Retinal pigment epithelial cell (primary cell): Measurements from ENCODE around the gene FAIM2.

Source experiments
- DNase-seq: peaks from one replicate; pipeline ENCODE4 v3.0.0-alpha.2; 2010; ENCODE audit warnings: low read depth
- H3K4me3 ChIP-seq: 2 replicates; pipeline ENCODE4 v1.5.1; 2011; ENCODE audit warnings: mild to moderate bottlenecking, low read length, control low read depth, moderate library complexity
- TF ChIP-seq, protein P1 (sequence below): conservative IDR thresholded peaks from 2 replicates; pipeline ENCODE4 v1.5.1; 2011; ENCODE audit warnings: low read depth, low read length, control low read depth, inconsistent platforms

The FAIM2 gene

DNA sequence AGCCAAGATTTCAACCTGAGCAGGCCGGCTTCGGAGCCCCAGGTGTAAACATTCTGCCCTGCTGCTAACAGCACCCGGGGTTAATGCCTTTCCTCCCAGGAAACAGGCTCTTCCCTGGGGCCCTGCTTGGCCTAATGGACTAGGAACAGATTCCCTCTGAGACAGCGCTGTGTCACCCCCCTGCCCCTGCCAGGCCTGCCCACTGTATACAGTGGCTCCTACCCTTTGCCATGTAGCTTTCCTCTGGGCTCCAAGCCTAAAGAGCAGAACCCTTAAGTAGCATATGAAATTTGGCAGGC lies 32.5 kb downstream of the FAIM2 start:
- DNase-seq = no peak
- no peak overlapping the region for H3K4me3 ChIP-seq
- TF ChIP-seq, protein P1, sequence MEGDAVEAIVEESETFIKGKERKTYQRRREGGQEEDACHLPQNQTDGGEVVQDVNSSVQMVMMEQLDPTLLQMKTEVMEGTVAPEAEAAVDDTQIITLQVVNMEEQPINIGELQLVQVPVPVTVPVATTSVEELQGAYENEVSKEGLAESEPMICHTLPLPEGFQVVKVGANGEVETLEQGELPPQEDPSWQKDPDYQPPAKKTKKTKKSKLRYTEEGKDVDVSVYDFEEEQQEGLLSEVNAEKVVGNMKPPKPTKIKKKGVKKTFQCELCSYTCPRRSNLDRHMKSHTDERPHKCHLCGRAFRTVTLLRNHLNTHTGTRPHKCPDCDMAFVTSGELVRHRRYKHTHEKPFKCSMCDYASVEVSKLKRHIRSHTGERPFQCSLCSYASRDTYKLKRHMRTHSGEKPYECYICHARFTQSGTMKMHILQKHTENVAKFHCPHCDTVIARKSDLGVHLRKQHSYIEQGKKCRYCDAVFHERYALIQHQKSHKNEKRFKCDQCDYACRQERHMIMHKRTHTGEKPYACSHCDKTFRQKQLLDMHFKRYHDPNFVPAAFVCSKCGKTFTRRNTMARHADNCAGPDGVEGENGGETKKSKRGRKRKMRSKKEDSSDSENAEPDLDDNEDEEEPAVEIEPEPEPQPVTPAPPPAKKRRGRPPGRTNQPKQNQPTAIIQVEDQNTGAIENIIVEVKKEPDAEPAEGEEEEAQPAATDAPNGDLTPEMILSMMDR = no peak

GRCh38 chr12:49870501-49871262 lies 33.0 kb downstream of the FAIM2 start:
- TF ChIP-seq, protein P1 = no peak
- DNase-seq = no peak
- H3K4me3 ChIP-seq = no peak overlapping the region

GRCh38 chr12:49869816-49870500 lies 33.7 kb downstream of the FAIM2 start:
- TF ChIP-seq, protein P1 = no peak
- DNase-seq = no peak
- H3K4me3 ChIP-seq = no peak overlapping the region

GRCh38 chr12:49868952-49869815 lies 34.5 kb downstream of the FAIM2 start:
- DNase-seq = peak; percentile 95
- no peak overlapping the region for H3K4me3 ChIP-seq
- TF ChIP-seq, protein P1 = no peak

DNA sequence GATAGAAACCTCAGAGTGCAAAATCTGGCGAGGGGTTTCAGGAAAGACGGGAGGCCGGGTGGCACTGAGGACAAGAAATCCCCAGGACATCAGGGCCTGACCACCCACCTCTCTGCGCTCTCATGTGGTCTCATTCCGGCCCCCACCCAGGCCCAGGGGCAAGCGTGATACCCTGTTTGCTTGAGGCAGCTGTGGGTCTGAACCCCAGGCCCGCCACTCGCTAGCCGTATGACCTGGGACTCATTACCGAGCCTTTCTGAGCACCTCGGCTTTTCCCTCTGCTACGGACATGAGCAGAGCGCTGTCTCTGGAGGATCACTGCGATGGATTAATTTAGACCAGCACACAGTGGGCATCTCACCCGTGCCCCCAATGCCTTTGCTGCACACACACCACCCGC lies 35.3 kb downstream of the FAIM2 start:
- H3K4me3 ChIP-seq = no peak overlapping the region
- TF ChIP-seq, protein P1 = no peak

GRCh38 chr12:49867570-49868341 lies 35.9 kb downstream of the FAIM2 start:
- TF ChIP-seq, protein P1 = no peak
- DNase-seq = no peak
- H3K4me3 ChIP-seq = no peak overlapping the region

More for the DNA sequence above, 35.3 kb downstream of the FAIM2 start:
- DNase-seq = no peak
